CD14-positive monocyte (primary cell): ENCODE data around the gene CCDC142. TPM values are rescaled to one million over a fixed set of nuclear protein-coding genes. Genes with fewer than 3 reads are reported as not detected.

ENCODE experiments used
- DNase-seq, 3 donors: peaks; one replicate each; pipeline ENCODE4 v3.0.0-alpha.2; 2011 to 2022
- H2AFZ ChIP-seq: 2 replicates; pipeline ENCODE4 v1.6.0; 2012; ENCODE audit warnings: mild to moderate bottlenecking, low read depth, low read length, inconsistent platforms; ENCODE audit not compliant: insufficient read depth, poor library complexity, severe bottlenecking
- H3K27ac ChIP-seq, 2 donors: 1 replicate in 1 of 2; 2 replicates in 1 of 2; pipeline ENCODE4 v1.5.1; 2012 to 2013; ENCODE audit warnings: low read length in 2 of 2, control low read depth in 1 of 2, inconsistent platforms in 1 of 2, low read depth in 1 of 2, mild to moderate bottlenecking in 1 of 2
- H3K27me3 ChIP-seq, 2 donors: one replicate each; pipeline versions ENCODE4 v1.6.0 to v1.6.1; 2011 to 2013; ENCODE audit warnings: low read length in 2 of 2; ENCODE audit not compliant: control insufficient read depth in 2 of 2, insufficient read depth in 2 of 2
- H3K36me3 ChIP-seq, 2 donors: replicated peaks in 1 of 2; 1 replicate in 1 of 2; 2 replicates in 1 of 2; pipeline versions ENCODE4 v1.5.1 to v1.6.1; 2012 to 2013; ENCODE audit warnings: low read length in 2 of 2, control low read depth in 1 of 2, inconsistent platforms in 1 of 2, mild to moderate bottlenecking in 1 of 2; ENCODE audit not compliant: insufficient read depth in 2 of 2, control insufficient read depth in 1 of 2
- H3K4me1 ChIP-seq, 2 donors: 1 replicate in 1 of 2; 2 replicates in 1 of 2; pipeline versions ENCODE4 v1.5.1 to v1.6.1; 2012 to 2013; ENCODE audit warnings: low read length in 2 of 2, control low read depth in 1 of 2, inconsistent platforms in 1 of 2, mild to moderate bottlenecking in 1 of 2, moderate library complexity in 1 of 2; ENCODE audit not compliant: insufficient read depth in 2 of 2, control insufficient read depth in 1 of 2
- H3K4me2 ChIP-seq: replicated peaks from 2 replicates; pipeline ENCODE3; 2012; ENCODE audit warnings: low read length, moderate library complexity, mild to moderate bottlenecking; ENCODE audit not compliant: poor library complexity, severe bottlenecking; ENCODE audit errors: extremely low read depth
- H3K4me3 ChIP-seq, 3 experiments: fragments of 200-600 bp in 1 of 3; sonication (generic) in 1 of 3; replicated peaks in 1 of 3; 1 replicate in 2 of 3; 2 replicates in 1 of 3; pipeline ENCODE4 v1.5.1; 2011 to 2013; ENCODE audit warnings: low read length in 3 of 3, mild to moderate bottlenecking in 3 of 3, control low read depth in 2 of 3, low read depth in 2 of 3, inconsistent platforms in 1 of 3, moderate library complexity in 1 of 3
- H3K79me2 ChIP-seq: 2 replicates; pipeline ENCODE4 v1.6.0; 2012; ENCODE audit warnings: mild to moderate bottlenecking, control low read depth, inconsistent platforms, low read length, moderate library complexity; ENCODE audit not compliant: insufficient read depth
- H3K9ac ChIP-seq: 2 replicates; pipeline ENCODE4 v1.6.0; 2017; ENCODE audit warnings: low read length, mild to moderate bottlenecking; ENCODE audit not compliant: insufficient read depth, poor library complexity, severe bottlenecking
- H3K9me3 ChIP-seq, 2 donors: replicated peaks in 1 of 2; 1 replicate in 1 of 2; 2 replicates in 1 of 2; pipeline versions ENCODE4 v1.5.1 to v1.6.1; 2012 to 2013; ENCODE audit warnings: low read length in 2 of 2, control low read depth in 1 of 2; ENCODE audit not compliant: control insufficient read depth in 1 of 2, insufficient read depth in 1 of 2
- H4K20me1 ChIP-seq: 2 replicates; pipeline ENCODE4 v1.6.0; 2012; ENCODE audit warnings: mild to moderate bottlenecking, low read length, control low read depth, moderate library complexity; ENCODE audit not compliant: insufficient read depth
- H3K27ac Mint-ChIP-seq, 7 donors: one replicate each; pipeline ENCODE4 v1.8.0; 2020; ENCODE audit warnings: mild to moderate bottlenecking in 7 of 7, mixed read lengths in 7 of 7, moderate library complexity in 6 of 7, inconsistent platforms in 2 of 7
- H3K27me3 Mint-ChIP-seq, 3 donors: one replicate each; pipeline ENCODE4 v1.8.0; 2021 to 2022; ENCODE audit warnings: low read depth in 3 of 3, mild to moderate bottlenecking in 3 of 3, mixed read lengths in 3 of 3, moderate library complexity in 3 of 3, inconsistent platforms in 1 of 3
- H3K36me3 Mint-ChIP-seq, 2 donors: one replicate each; pipeline ENCODE4 v1.8.0; 2020; ENCODE audit warnings: mixed read lengths in 2 of 2, inconsistent platforms in 1 of 2, mild to moderate bottlenecking in 1 of 2
- H3K4me1 Mint-ChIP-seq: one replicate; pipeline ENCODE4 v1.8.0; 2020; ENCODE audit warnings: mild to moderate bottlenecking, mixed read lengths
- H3K4me3 Mint-ChIP-seq, 2 donors: one replicate each; pipeline ENCODE4 v1.8.0; 2020; ENCODE audit warnings: mild to moderate bottlenecking in 2 of 2, mixed read lengths in 2 of 2, moderate library complexity in 1 of 2
- H3K9me3 Mint-ChIP-seq, 7 donors: one replicate each; pipeline ENCODE4 v1.8.0; 2020 to 2022; ENCODE audit warnings: mixed read lengths in 7 of 7, mild to moderate bottlenecking in 6 of 7, moderate library complexity in 6 of 7, inconsistent platforms in 2 of 7
- CTCF ChIP-seq: fragments of 200-600 bp; IDR thresholded peaks from one replicate; pipeline ENCODE4 v1.8.0; 2022; ENCODE audit warnings: antibody characterized with exemption, mild to moderate bottlenecking
- WGBS: methylation state at CpG from one replicate; pipeline ENCODE4 v1.1.5; 2013; ENCODE audit warnings: missing lambda C conversion rate; ENCODE audit not compliant: insufficient coverage; 5-methylcytosine and 5-hydroxymethylcytosine counted together
- intact Hi-C, 2 donors: fragments of 100-400 bp; cut with micrococcal nuclease; formaldehyde crosslinking; loops; one replicate each; pipeline versions ENCODE4 v1.15.0 to v1.15.1; 2023
- polyA plus RNA-seq, 3 donors: library from polyadenylated mRNA; depleted of rRNA in 1 of 3; unstranded in 2 of 3; stranded (reverse) in 1 of 3; fragments of 300-500 nt in 2 of 3; fragments of >200 nt in 1 of 3; fragmentation: Illumina TruSeq in 2 of 3; gene quantifications; 1 replicate in 2 of 3; 2 replicates in 1 of 3; pipeline ENCODE4 v1.2.3, GENCODE V29; 2012 to 2021

CCDC142 gene
- polyA plus RNA-seq, 3 donors: 2.2 to 15.8 (median 3.7) TPM

- peak in 2 of 3 donors; percentile 19 to 55 for DNase-seq
These were observed 617 bp downstream of the CCDC142 start for GRCh38 chr2:74481961-74482800.

More at GRCh38 chr2:74481961-74482800, 617 bp downstream of the CCDC142 start:
- Mint-ChIP-seq H3K9me3 (no peaks in the 10 kb centered on the region), H3K27ac (peak overlapping the region; percentile 90 to 100 (median 99)), H3K36me3 (peaks cover 29 to 45% of the 10 kb centered on the region in 2 donors), H3K27me3 (peaks cover 0 to 2% (median 0%) of the 10 kb centered on the region in 3 donors), H3K4me1 (peaks cover 34% of the 10 kb centered on the region), H3K4me3 (peak overlapping the region; percentile 100)
- H3K79me2 ChIP-seq: peaks cover 49% of the 10 kb centered on the region
- peak overlapping the region; percentile 84 to 90 for H3K27ac ChIP-seq
- TF ChIP-seq CTCF: no peak
- H3K9ac ChIP-seq: peak overlapping the region; percentile 76
- no peaks in the 10 kb centered on the region for H3K9me3 ChIP-seq
- 3% methylated on average over 71 of the region's 80 CpGs for WGBS
- peak overlapping the region; percentile 98 for H2AFZ ChIP-seq
- peaks cover 23% of the 10 kb centered on the region for H4K20me1 ChIP-seq
- peaks cover 18 to 35% of the 10 kb centered on the region in 2 donors for H3K36me3 ChIP-seq
- H3K4me1 ChIP-seq: peaks cover 29 to 38% of the 10 kb centered on the region in 2 donors
- no peaks in the 10 kb centered on the region for H3K27me3 ChIP-seq
- peak overlapping the region; percentile 61 to 94 (median 86) for H3K4me3 ChIP-seq
- peak overlapping the region; percentile 95 for H3K4me2 ChIP-seq
- intact Hi-C loops: loop anchor here (1.0 to 5.0 kb wide), 6 partner anchors 27 to 105 kb away; partner anchors contain the start of genes AUP1 (in 2 of the 2), HTRA2 (in 2 of the 2), INO80B (in 2 of the 2) and DQX1 (in 1 of the 2)
